Upper lobe of right lung (tissue), 1 donor: Measurements from ENCODE around the gene GRK5. TPM values are rescaled to one million over a fixed set of nuclear protein-coding genes. Genes with fewer than 3 reads are reported as not detected.
A peak's percentile ranks its signal among the peaks of the same experiment; 100 is the strongest.

Source experiments
- ATAC-seq: fragments of 200-7000 bp; cut with Tn5 transposase; one replicate; pipeline ENCODE4 v1.9.1; 2020; ENCODE audit warnings: mild to moderate bottlenecking, moderate library complexity
- DNase-seq: peaks from one replicate; pipeline ENCODE4 v3.0.0-alpha.2; 2020
- H3K27ac ChIP-seq: fragments of 200-600 bp; one replicate; pipeline ENCODE4 v1.8.0; 2022
- H3K27me3 ChIP-seq: fragments of 200-600 bp; one replicate; pipeline ENCODE4 v1.8.0; 2022; ENCODE audit warnings: mild to moderate bottlenecking
- H3K36me3 ChIP-seq: fragments of 200-600 bp; one replicate; pipeline ENCODE4 v1.8.0; 2022
- H3K4me1 ChIP-seq: fragments of 200-600 bp; one replicate; pipeline ENCODE4 v1.8.0; 2022
- H3K4me3 ChIP-seq: fragments of 200-600 bp; one replicate; pipeline ENCODE4 v1.8.0; 2022; ENCODE audit warnings: mild to moderate bottlenecking
- H3K9me3 ChIP-seq: fragments of 200-600 bp; one replicate; pipeline ENCODE4 v1.8.0; 2022
- CTCF ChIP-seq: fragments of 200-600 bp; IDR thresholded peaks from one replicate; pipeline ENCODE4 v1.8.0; 2022; ENCODE audit warnings: antibody characterized with exemption
- intact Hi-C: fragments of 100-400 bp; cut with DNase I; formaldehyde crosslinking; loops from one replicate; pipeline ENCODE4 v1.11.0; 2022
- total RNA-seq: library from RNA; stranded (reverse); fragmentation: NEBNext Ultra II Directional; extraction: Animal tissue kit (Norgen Biotek cat#: 25700); gene quantifications from one replicate; pipeline ENCODE4 v1.2.1, GENCODE V29; 2021
- donor health status: DM: no; HTN: yes; CAD: no; lungs with severe emphysema.

Gene GRK5
- total RNA-seq, 1 donor from 2014 or later = 83.5 TPM

DNA sequence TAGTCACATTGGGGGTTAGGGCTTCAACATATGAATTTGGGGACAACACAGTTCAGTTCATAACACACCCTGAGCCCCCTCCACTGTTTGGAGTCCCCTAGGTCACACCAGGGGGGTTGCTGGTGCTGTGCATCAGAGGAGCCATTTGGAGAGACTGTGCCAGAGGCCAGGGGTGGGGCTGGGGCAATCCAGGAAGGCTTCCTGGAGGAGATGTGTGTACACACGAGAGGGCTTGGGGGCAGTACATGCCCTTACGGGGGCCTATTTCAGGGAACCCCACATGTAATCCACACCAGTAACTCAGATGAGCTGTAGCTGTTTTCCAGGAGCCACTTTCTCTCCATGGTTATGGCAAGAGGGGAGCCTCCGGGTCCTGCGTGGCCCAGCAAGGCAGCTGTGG, 151.7 kb downstream of the GRK5 start:
- Histone ChIP-seq H3K9me3 (no peaks in the 10 kb centered on the region), H3K27me3 (no peaks in the 10 kb centered on the region), H3K4me1 (peaks cover 11% of the 10 kb centered on the region), H3K36me3 (no peaks in the 10 kb centered on the region), H3K27ac (no peak overlapping the region), H3K4me3 (no peak overlapping the region)
- TF ChIP-seq CTCF = no peak
- ATAC-seq (no peak), DNase-seq (peak; percentile 34)
- intact Hi-C loops = no loop called here

GRCh38 chr10:119360181-119360921, 153.0 kb downstream of the GRK5 start:
- Histone ChIP-seq H3K36me3 (no peaks in the 10 kb centered on the region), H3K4me3 (no peak overlapping the region), H3K4me1 (peaks cover 22% of the 10 kb centered on the region), H3K9me3 (no peaks in the 10 kb centered on the region), H3K27ac (peak overlapping the region; percentile 30), H3K27me3 (no peaks in the 10 kb centered on the region)
- TF ChIP-seq CTCF = no peak
- DNase-seq (peak; percentile 60), ATAC-seq (peak; percentile 55)
- intact Hi-C loops = no loop called here

DNA sequence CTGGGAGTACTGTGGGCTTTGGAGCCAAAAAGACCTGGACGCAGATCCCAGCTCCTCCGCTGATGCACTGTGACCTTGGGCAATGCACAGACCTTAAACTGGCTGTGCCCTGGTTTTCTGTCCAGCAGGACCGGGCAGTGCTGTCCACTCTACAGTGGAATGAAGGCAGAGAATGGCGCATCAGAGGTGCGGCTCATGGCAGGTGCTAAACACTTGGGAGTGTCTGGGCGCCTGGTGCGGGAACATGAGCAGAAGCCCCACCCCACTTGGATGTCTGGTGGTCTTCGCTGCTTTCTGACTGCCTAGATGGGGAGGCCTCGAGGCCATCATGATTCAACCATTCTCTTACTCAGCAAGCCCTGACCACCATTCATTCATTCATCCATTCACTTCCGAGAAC, 153.7 kb downstream of the GRK5 start:
- H3K4me1 ChIP-seq = peaks cover 29% of the 10 kb centered on the region
- H3K36me3 ChIP-seq = no peaks in the 10 kb centered on the region
- H3K9me3 ChIP-seq = no peaks in the 10 kb centered on the region
- TF ChIP-seq CTCF = no peak
- no peak for ATAC-seq
- no peak for DNase-seq
- intact Hi-C loops = no loop called here
- no peak overlapping the region for H3K4me3 ChIP-seq
- no peaks in the 10 kb centered on the region for H3K27me3 ChIP-seq
- H3K27ac ChIP-seq = peak overlapping the region; percentile 30

DNA sequence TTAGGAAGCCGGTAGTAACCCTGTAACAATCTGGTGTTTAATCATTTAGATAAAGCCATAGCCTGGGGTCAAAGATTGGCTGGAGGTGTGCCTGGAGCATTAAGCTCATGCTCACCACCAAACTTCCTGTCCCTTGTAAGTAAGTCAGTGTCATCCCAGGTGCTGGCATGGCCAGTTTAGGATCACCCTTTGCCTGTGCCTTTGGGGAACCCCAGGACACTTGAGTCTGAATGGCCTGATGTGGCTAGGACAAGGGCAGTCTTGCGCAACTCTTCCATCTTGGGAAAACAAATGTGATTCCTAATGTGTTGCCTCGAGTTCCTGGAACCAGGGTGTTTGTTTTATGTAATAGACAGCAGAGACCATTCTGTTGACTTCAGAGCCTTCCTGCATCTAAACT, 154.8 kb downstream of the GRK5 start:
- H3K36me3 ChIP-seq = no peaks in the 10 kb centered on the region
- H3K27ac ChIP-seq = no peak overlapping the region
- intact Hi-C loops = no loop called here
- H3K9me3 ChIP-seq = no peaks in the 10 kb centered on the region
- DNase-seq (peak; percentile 20), ATAC-seq (no peak)
- peaks cover 35% of the 10 kb centered on the region for H3K4me1 ChIP-seq
- no peak overlapping the region for H3K4me3 ChIP-seq
- H3K27me3 ChIP-seq = no peaks in the 10 kb centered on the region
- TF ChIP-seq CTCF = no peak

GRCh38 chr10:119364645-119365600, 157.6 kb downstream of the GRK5 start:
- no peak for DNase-seq
- H3K4me3 ChIP-seq = no peak overlapping the region
- no peak for TF ChIP-seq CTCF
- H3K27ac ChIP-seq = peak overlapping the region; percentile 44
- intact Hi-C loops = no loop called here
- peaks cover 62% of the 10 kb centered on the region for H3K4me1 ChIP-seq
- no peaks in the 10 kb centered on the region for H3K36me3 ChIP-seq
- no peak for ATAC-seq
- H3K27me3 ChIP-seq = no peaks in the 10 kb centered on the region
- H3K9me3 ChIP-seq = no peaks in the 10 kb centered on the region
